Daoy (cell line): ENCODE data around the gene GCGR. TPM values are rescaled to one million over a fixed set of nuclear protein-coding genes. Genes with fewer than 3 reads are reported as not detected.

Source experiments
- DNase-seq: peaks from one replicate; pipeline ENCODE4 v3.0.0-alpha.2; 2015; ENCODE audit warnings: low read depth
- total RNA-seq: library from RNA; depleted of rRNA; stranded (reverse); fragments of >200 nt; shearing (Covaris generic); gene quantifications from 2 replicates; pipeline ENCODE4 v1.2.3, GENCODE V29; 2014; rRNA removed

Gene GCGR
- not detected in 2 replicates for total RNA-seq

DNA sequence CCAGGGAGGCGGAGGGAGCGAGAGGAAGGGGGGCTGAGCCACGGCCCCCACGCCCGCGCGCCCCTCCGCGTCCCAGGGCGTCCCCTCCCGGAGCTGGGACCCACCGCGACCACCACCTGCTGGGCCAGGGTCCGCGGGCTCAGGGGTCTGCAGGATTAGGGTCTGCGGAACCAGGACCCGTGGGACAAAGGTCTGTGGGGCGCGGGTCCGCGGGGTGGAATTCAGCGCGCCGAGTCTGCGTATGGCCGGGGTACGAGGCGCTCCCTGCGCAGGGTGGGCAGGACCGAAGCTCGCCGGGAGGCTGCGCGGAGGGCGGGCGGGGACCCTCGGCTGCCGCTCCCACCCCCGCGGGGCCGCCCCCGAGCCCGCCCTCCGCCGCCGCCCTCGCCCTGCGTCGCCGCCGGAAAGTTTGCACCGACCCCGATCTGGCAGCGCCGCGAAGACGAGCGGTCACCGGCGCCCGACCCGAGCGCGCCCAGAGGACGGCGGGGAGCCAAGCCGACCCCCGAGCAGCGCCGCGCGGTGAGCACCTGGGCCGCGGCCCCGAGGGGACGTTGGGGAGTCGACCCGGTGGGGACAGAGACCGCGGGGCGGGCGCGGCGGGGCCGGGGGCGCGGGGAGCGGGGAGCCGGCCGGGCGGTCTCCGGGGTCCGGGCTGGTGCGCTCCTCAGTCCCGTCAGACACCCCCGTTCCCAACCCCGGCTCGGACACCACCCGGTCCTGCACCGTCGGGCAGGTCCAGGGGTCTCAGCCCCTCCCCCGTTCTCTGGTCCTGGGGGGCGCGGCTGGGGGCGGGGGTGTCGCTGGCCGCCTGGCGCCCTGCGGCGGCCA lies at the start of gene GCGR:
TSS of gene GCGR (plus strand) at position 423 of the 831 bp plus-strand sequence. CDS start 4,869 bp downstream, outside the sequence.
- DNase-seq: no peak

DNA sequence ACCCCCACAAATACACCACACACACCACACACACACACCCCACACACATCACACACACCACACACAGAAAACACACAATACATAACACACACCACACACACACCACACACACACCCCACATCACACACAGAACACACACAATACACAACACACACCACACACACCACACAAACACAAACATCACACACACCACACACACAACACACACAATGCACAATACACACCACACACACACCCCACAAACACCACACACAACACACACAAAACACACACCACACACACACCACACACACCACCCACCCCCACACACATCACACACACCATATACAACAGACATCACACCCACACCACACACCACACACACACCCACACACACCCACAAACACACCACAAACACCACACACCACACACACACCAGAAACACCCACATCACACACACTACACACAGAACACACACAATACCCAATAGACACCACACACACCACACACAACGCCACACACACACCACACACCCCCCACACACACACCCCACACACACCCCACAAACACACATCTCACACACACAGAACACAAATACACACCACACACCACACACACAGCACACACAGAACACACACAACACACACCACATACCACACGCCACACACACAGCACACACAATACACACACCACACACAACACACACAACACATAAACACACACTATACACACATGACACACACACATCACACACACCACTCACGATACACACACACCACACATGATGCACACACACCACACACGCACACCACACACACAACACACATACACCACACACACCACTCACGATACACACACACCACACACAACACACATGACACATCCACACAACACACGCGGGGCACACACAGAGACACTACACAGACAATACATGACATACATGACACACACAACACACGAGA lies 11.0 kb upstream of the GCGR start:
- no peak for DNase-seq

DNA sequence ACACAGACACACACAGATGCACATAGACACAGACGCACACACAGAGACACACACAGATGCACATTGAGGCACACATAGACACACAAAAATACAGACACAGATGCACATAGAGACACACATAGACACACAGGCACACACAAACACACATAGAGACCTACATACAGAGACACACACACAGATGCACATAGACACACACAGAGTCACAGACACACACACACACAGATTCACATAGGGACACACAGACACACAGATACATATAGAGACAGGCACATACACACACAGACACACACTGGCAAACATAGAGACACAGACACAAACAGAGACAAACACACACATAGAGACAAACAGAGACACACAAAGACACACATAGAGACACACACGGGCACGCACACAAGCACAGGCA lies 9.9 kb upstream of the GCGR start:
- no peak for DNase-seq

DNA sequence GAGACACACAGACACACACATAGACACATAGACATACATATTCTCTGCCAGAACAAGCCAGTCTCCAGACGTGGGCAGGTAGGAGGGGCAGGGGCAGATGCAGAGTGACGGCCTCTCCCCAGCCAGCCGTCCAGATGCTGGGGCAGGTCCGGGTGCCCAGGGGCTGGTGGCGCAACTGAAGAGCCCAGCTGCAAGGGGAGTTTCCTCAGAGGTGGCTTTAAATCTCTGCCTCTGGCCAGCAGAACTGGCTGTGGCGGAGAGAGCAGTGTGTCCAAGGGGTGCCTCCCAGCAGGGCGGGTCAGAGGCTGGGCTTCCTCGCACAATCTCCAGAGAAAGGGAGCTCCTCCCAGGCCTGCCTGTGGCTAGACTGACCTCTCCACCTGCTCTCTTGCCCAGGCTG lies 9.4 kb upstream of the GCGR start:
- no peak for DNase-seq

DNA sequence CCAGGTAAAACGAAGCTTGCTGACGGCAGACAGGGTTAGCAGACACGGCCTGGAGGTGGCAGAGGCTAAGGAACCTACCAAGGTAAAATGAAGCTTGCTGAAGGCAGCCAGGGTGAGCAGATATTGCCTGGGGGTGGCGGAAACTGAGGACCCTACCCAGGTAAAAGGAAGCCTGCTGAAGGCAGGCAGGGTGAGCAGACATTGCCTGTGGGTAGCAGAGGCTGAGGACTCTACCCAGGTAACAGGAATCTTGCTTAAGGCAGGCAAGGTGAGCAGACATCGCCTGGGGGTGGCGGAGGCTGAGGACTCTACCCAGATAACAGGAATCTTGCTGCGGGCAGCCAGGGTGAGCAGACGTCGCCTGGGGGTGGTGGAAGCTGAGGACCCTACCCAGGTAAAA lies 2.6 kb upstream of the GCGR start:
- no peak for DNase-seq

DNA sequence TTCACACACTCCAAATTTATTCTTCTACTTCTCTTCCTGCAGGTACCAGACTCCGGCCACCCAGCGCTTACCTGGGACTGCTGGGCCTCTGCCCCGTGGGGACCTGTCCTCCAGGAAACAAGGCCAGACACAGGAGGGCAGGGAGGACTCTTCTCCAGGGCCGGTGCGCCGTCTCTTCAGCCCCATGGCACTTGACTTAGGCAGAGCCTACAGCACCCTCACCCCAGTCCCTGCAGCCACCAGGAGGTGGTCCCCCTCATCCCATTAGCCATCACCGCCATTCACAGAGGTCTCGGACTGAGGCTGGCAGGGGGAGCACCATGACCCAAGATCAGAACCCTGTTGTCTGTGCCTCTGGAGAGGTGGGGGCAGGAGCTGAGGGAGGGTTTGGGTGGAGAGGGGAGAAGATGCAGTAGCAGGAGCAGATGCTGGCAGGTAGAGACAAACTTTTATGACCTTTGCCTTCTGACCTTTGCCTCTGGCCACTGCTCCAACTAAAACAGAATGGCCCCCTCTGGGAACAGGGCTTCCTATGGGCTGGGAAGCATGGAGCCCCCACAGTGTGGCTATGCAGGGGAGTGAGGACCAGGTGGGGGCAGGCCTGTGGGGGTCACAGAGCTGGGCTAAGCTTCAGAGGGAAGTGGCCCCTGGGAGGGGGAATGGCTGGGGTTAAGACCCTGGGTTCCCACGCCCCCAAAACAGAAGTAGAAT lies 1.7 kb upstream of the GCGR start:
- no peak for DNase-seq

DNA sequence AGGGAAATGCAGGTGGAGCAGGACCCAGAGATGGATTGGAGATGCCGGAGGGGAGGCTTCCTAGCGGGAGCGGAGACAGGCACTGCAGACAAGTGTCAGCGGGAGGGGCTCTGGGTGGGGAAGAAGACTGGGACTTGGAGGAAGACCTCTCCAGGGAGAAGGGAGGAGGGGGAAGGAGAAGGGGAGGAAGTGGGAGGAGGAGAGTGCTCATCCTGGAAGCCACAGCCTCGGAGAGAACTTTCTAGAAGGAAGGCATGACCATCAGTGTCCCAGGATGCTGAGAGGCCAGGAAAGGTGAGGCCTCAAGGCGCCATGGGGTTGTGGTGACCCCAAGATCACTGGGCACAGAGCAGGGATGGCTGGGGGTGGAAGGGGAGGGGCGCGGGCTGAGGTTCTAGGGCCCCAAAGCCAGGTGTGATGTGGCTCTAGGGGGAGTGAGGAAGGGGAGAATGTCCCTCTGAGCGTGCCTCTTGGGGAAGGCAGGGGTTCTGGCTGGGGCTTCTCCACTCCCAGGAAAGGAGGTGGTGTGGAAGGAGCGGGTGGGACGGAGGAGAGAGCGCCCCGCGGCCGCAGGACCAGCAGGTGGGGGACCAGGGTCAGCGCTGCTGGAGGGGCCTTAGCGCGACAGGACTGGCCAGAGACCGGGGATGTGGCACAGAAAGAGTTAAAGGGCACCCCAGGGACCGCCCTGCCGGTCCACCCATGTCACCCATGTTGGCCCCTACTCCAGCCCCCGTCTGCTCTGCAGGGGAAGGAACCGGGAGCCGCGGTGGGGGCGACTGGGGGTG lies 900 bp upstream of the GCGR start:
- no peak for DNase-seq

DNA sequence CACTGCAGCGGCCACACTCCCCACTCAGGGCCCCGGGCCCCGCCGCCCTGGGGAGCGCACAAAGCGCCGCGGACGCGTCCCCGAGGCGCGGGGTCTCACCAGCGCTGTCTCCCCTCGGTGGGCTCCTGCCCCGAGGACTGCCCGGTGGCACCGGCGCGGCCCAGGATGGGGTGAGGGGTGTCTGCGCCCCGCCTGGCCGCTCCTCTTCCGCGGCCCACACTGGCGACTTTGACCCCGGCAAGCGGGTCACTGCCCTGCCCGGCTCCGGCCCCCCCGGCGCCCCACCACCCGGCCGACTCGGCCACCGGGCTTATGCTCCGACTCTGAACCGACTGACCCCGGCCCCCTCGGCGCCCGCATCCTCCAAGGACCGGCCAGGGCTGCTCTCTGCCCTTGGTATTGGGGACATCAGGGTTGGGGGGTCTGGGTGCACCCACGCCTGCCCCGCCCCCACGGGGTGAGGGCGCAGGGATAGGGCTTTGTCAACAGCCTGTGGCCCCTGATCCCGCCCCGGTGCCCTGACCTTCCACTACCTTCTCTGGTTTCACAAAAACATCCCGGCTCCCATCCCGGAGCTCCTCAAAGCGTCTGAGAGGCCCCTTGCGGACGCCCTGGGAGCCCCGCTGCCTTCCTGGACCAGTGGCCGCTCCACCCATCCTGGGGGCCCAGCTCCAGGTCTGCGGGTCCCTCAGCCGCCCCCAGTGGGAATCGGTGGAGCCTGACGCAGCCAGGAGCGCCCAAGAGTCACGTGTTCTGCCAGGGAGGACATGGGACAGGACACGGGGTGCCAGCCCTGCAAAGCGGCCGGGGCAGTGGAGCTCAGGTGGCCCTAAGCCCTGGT lies 829 bp downstream of the GCGR start:
- DNase-seq: no peak

DNA sequence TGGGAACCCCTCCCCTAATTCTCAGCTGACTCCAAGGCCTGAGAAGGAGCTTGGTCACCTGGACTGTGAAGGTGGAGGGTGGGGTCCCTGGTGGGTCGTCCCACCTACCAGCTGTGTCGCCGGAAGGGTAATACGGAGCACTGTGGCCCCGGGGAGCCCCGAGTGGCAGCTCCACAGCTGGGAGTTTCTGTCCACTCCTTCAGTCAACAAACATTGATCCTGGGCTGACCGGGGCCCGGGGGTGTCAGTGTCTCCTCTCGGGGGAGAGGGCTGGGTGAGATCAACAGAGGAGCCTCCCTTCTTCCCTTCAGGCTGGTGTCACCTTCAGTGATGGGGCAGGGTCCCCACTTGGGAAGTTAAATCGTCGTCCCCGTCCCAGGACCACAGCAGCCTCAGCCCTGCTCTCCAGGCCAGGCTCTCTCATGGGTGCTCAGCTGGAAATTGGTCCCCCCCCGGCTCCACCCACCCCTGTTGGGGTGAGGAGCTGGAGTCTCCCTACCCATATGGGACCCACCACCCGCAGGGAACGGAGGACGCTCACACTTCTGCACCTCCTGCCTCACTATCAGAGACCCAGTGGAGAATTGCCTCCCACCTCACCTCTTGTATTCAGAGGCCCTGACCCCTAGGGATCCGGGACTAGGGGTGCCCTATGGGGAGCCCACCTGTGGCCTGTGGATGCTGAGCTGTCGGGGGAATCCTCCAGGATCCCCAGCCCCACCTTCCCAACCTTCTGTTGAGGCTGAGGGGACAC lies 1.9 kb downstream of the GCGR start:
- DNase-seq: no peak

DNA sequence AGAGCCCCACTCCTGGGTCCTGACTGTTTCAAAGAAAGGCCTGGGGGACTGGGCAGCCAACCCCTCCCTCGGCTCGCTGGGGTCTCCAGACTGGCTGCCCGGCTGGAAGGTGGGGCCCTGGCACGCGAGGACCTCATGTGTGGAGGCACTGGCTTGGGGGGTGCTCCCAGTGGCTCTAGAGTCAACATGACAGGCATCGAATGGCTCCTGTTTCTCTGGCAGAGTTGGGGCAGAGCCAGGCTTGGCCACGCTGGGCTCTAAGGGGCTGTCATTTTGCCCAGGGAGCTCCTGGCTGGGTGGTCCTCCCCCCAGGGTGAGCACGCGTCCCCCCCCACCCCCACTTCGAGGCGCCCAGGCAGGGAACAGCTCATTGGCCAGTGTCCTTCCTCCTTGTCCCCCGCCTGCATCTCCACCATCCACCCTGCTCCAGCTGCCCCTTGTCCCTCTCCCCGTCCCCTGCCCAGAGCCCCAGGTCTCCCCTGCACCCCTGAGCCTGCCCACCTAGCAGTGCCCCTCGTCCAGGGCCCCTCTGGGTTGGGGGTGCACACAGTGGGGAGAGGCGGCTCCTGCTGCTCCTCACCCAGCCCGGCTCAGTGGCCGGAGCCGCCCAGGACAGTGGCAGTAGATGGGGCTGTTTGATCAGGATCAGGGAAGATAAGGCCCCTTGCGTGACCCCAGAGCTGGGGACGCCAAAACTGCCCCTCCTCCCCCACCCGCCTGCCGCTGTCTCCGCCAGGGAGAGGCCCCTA lies 2.7 kb downstream of the GCGR start:
- no peak for DNase-seq

DNA sequence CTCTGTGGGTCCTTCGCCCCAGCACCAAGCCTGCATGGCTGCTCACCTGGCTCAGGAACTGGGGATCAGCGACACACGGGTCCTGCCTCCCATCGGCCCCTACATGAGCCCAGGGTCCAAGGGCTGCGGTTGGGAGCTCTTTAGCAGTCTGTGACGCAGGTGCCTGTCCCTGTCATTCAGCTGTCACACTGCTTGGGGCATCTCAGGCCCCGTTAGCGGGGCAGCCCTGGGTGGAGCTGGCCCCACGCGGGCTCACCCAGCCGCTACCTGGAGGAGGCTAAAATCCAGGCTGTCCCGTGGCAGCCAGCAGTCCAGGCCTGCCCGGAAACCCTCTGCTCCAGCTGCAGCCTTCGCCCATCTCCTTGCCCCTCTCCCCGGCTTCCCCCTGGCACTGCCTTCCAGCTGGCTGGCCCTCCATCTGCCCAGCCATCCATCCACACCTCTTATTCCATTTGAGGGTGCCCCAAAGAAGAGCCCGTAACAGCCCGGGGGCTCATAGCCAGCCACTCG lies 3.3 kb downstream of the GCGR start:
- DNase-seq: no peak

DNA sequence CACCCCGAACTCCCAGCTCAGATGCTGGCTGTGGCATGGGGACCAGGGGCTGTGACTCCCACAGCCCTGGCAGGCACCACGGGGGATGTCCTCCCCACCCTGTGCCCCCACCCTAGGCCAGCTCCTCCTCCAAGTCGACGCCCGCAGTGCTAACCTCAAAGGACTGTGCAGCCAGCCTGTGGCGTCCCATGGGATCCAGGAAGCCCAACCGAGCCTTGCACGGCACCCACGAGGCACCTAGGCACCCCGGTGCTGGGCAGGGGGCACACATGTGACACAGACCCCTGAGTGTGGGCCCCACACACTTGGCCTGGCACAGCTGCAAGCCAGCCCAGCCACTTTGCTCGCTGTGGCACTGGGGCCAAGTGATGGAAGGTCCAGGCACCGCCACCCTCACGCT lies 3.9 kb downstream of the GCGR start:
- no peak for DNase-seq

DNA sequence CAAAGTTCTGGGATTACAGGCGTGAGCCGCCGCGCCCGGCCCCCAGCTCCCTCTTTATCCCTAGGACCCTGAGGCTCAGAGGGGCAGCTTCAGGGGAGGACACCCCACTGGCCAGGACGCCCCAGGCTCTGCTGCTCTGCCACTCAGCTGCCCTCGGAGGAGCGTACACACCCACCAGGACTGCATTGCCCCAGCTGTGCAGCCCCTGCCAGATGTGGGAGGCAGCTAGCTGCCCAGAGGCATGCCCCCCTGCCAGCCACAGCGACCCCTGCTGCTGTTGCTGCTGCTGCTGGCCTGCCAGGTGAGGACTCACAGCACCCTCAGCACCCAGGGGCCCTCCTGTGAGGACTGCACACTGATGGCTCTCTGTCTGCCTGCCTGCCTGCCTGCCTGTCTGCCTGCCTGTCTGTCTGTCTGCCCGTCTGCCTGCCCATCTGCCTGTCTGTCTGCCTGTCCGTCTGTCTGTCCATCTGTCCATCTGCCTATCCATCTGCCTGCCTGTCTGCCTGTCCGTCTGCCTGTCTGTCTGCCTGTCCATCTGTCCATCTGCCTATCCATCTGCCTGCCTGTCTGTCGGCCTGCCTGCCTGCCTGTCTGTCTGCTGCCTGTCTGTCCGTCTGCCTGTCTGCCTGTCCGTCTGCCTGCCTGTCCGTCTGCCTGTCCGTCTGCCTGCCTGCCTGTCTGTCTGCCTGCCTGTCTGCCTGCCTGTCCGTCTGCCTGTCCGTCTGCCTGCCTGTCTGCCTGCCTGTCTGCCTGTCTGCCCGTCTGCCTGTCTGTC lies 5.0 kb downstream of the GCGR start:
- DNase-seq: peak; percentile 41

DNA sequence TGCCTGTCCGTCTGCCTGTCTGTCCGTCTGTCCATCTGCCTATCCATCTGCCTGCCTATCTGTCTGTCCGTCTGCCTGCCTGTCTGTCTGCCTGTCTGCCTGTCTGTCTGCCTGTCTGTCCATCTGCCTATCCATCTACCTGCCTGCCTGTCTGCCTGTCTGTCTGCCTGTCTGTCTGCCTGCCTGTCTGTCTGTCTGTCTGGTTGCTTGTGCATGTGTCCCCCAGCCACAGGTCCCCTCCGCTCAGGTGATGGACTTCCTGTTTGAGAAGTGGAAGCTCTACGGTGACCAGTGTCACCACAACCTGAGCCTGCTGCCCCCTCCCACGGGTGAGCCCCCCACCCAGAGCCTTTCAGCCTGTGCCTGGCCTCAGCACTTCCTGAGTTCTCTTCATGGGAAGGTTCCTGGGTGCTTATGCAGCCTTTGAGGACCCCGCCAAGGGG lies 5.6 kb downstream of the GCGR start:
- no peak for DNase-seq

DNA sequence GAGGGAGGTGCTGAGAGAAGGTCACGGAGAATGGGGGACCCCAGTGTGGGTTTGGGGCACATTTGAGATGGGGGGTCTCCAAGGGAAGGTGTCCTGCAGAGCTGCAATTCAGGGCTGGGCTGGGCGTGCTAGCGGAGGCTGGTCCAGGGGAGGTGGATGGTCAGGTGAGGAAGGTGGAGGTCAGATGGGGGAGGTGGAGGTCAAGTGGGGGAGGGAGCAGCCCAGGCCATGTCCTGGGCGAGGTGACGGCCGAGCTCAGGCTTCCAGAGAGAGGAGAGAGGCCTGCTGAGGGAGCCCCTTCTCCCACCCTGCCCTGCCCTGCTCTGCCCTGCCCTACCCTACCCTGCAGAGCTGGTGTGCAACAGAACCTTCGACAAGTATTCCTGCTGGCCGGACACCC lies 6.5 kb downstream of the GCGR start:
- no peak for DNase-seq

DNA sequence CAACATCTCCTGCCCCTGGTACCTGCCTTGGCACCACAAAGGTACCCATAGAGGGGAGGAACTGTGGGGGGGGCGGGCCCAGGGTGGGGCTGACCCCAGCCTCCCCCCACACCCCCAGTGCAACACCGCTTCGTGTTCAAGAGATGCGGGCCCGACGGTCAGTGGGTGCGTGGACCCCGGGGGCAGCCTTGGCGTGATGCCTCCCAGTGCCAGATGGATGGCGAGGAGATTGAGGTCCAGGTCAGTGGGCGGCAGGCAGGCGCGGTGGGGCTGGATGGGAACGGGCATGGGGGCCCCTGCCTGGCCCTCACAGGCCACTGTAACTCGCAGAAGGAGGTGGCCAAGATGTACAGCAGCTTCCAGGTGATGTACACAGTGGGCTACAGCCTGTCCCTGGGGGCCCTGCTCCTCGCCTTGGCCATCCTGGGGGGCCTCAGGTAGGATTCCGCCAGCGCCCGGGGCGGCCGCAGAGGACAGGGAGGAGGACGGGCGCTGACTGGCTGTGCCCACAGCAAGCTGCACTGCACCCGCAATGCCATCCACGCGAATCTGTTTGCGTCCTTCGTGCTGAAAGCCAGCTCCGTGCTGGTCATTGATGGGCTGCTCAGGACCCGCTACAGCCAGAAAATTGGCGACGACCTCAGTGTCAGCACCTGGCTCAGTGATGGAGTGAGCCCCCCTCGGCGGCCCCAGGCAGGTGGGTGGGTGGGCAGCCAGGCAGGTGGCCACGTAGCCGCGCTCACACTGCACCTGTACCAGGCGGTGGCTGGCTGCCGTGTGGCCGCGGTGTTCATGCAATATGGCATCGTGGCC lies 7.1 kb downstream of the GCGR start:
- no peak for DNase-seq
